NCI-H774 (cell line): Measurements from ENCODE around the gene TMA7.
"Not testable (repeated sequence)": the region's sequence is repeated elsewhere in the genome, so short reads cannot be mapped to it uniquely, and the experiment has no call there.

ENCODE experiments used
- DNase-seq: peaks from one replicate; lab custom pipeline; 2025; lab: John Stamatoyannopoulos, UW

TMA7 gene

GRCh38 chr3:48436477-48436787, 3.6 kb upstream of the TMA7 start:
- no peak for DNase-seq

- DNase-seq = no peak
These were observed 3.2 kb upstream of the TMA7 start for GRCh38 chr3:48436855-48437254.

DNA sequence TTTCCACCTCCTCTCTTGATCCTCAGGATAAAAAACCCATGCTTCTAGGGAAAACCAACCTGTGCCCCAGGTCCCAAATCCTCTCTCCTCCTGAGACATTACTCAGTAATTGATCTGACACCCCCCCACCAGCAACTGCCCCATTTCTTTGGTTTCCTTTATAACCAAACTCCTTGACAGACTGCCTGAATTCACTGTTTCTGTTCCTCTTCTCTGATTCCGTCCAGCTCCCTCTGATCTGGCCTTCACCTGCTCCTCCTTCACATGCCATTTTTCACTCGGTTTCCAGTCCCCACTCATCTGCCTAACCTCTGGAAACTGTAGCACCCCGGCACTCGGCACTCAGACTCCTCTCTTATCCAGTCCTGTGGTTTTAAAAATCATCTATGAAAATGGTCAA, 2.2 kb upstream of the TMA7 start:
- DNase-seq = no peak

DNA sequence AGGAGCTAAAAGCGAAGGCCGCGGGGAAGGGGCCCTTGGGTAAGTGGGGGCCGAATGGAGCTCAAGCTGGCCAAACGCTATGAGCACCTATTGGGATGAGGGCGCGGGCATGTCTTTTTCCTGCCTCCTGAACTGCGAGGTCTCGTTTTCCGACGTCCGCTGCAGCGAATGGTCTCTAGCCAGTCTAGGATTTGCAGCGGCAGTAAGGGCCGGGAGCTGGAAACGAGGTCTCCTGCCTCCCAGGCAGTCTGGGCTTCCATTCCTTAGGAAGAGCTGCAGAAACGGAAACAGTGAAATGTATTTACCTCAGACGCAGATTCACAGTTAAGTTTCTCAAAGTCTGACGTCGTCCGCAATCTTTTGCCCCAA, 517 bp downstream of the TMA7 start:
- DNase-seq = no peak

GRCh38 chr3:48441940-48442339, 1.9 kb downstream of the TMA7 start:
- DNase-seq = no peak

- DNase-seq = no peak
These were observed 5.3 kb downstream of the TMA7 start for GRCh38 chr3:48445277-48445882.

DNA sequence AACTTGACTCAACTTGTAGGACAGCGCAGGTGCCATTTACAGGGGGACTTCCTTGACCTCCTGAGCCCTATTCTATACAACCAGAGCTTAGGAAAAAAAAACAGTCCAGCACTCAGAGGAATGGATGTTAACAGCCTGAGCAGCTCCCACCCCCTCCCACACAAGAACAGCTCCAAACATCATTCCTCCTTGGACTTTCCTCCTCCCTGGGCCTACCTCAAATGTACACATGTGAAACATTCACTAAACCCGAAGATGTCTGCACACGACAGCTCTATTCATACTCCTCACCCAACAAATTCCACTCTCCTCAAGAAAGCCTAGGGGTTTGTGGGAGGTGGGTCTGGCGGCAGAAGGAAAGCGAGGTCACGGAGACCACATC, 6.0 kb downstream of the TMA7 start:
- no peak for DNase-seq

GRCh38 chr3:48446425-48447193, 6.6 kb downstream of the TMA7 start, which contains the start of gene ATRIP:
Gene ATRIP, plus strand, starts transcription at chr3:48446737. Its CDS starts 109 bp downstream, at chr3:48446846.
- DNase-seq = peak; percentile 74

DNA sequence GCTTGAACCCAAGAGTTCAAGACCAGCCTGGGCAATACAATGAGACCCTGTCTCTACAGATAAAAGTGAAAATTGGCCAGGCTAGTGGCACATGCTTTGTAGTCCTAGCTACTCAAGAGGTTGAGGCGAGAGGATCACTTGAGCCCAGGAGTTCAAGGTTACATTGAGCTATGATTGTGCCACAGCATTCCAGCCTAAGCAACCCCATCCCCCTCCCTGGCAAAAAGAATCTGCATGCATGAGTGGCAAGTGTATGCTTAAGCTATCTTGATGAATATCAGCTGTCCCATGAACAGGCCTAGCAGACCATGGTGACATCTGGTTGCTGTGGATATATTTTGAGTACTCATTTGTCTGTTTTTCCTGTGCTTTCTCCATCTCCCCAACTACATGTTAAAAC, 11.2 kb downstream of the TMA7 start:
- no peak for DNase-seq

GRCh38 chr3:48456456-48456855, 16.4 kb downstream of the TMA7 start:
- no peak for DNase-seq

- DNase-seq = no peak
These were observed 19.3 kb downstream of the TMA7 start for GRCh38 chr3:48459331-48459730.

DNA sequence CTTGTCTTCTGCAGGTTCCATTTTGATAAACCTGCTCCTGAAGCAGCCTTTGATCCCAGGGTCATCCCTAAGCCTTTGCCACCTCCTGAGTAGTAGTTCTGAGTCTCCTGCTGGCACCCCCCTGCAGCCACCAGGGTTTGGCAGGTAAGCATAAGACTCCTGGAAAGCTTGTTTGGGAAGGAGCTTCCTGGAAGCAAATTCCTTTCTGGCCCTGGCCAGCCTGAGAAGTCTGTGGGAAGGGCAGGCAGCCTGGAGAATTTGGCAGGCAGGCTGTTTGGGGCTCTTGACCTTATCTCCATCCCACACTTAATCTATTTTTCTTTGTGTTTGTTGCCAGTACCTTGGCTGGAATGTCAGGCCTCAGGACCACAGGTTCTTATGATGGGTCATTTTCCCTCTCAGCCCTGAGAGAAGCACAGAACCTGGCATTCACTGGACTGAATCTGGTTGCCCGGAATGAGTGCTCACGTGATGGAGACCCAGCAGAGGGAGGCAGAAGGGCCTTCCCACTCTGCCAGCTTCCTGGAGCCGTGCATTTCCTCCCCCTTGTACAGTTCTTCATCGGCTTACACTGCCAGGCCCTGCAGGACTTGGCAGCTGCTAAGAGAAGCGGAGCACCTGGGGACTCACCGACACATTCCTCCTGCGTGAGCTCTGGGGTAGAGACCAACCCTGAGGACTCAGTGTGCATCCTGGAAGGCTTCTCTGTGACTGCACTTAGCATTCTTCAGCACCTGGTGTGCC, 19.9 kb downstream of the TMA7 start:
- DNase-seq = no peak

DNA sequence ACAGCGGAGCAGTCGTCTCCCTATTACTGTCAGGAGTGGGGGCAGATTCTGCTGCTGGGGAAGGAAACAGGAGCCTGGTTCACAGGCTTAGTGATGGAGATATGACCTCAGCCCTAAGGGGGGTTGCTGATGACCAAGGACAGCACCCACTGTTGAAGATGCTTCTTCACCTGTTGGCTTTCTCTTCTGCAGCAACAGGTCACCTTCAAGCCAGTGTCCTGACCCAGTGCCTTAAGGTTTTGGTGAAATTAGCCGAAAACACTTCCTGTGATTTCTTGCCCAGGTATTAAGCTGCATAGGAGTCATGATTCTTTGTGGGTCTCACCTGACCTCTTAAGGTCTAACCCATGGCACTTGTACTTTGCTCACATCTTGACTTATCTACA, 20.5 kb downstream of the TMA7 start:
- DNase-seq = no peak

DNA sequence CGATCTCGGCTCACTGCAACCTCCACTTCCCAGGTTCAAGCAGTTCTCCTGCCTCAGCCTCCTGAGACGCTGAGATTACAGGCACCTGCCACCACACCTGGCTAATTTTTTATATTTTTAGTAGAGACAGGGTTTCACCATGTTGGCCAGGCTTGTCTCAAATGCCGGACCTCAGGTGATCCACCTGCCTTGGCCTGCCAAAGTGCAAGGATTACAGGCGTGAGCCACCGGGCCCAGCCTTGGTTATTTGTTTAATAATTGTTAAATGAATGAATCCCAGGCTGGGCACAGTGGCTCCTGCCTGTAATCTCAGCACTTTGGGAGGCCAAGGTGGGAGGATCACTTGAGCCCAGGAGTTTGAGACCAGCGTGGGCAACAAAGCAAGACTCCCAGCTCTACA, 21.7 kb downstream of the TMA7 start:
- DNase-seq = not testable (repeated sequence)

GRCh38 chr3:48463703-48464102, 23.6 kb downstream of the TMA7 start:
- DNase-seq = no peak

DNA sequence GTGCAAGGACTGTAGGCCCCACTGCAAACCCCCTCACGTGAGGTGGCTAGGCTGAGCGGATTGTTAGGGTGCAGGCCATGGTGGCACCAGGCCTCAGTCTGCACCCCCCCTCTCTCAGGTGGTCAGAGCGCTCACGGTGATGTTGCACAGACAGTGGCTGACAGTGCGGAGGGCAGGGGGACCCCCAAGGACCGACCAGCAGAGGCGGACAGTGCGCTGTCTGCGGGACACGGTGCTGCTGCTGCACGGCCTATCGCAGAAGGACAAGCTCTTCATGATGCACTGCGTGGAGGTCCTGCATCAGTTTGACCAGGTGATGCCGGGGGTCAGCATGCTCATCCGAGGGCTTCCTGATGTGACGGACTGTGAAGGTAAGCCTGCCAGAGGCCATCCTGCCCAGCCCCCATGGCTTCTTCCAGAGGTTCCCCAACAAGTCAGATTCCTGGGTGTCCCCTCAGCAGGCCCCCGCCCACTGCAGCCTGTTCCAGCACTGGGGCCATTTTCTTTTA, 24.7 kb downstream of the TMA7 start:
- no peak for DNase-seq

DNA sequence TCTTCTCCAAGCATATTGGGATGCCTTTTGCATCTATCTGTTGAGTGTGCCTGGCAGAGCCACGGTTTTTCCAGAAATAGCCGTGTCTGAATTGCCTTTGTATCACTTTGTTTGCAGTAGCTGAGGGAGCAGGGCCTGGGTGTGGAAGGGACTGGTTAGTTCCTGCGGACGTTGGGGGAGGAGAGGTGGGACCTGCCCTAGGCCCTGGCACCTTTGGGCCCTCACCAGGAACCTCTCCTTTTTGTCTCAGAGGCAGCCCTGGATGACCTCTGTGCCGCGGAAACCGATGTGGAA, 25.1 kb downstream of the TMA7 start:
- no peak for DNase-seq

- DNase-seq = peak; percentile 76
These were observed 25.7 kb downstream of the TMA7 start for GRCh38 chr3:48465531-48466378.

GRCh38 chr3:48466386-48467109, 26.5 kb downstream of the TMA7 start:
- no peak for DNase-seq

DNA sequence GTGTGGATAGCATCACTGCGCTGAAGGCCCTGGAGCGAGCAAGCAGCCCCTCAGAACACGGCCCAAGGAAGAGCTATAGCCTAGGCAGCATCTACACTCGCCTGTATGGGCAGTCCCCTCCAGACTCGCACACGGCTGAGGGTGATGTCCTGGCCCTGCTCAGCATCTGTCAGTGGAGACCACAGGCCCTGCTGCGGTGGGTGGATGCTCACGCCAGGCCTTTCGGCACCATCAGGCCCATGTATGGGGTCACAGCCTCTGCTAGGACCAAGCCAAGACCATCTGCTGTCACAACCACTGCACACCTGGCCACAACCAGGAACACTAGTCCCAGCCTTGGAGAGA, 27.0 kb downstream of the TMA7 start:
- no peak for DNase-seq

GRCh38 chr3:48467473-48468267, 27.6 kb downstream of the TMA7 start:
- DNase-seq = no peak
